HEK293 (cell line): ENCODE measurements around the gene CKAP2L.

Experiments
- CTCF ChIA-PET: fragments of 350-600 bp; formaldehyde crosslinking; extraction: SDS; loops from one replicate; lab custom pipeline; 2021; ENCODE audit warnings: antibody characterized with exemption; lab: Yijun Ruan, JAX
- POLR2A ChIA-PET: fragments of 300-600 bp; formaldehyde crosslinking; extraction: SDS; loops from one replicate; lab custom pipeline; 2020; ENCODE audit warnings: antibody characterized with exemption, inconsistent platforms; lab: Yijun Ruan, JAX
- H3K27ac ChIP-seq: fragments of 200-500 bp; sonication (Bioruptor generic); 2 replicates; pipeline ENCODE4 v1.5.1; 2014; ENCODE audit warnings: low read depth, low read length, control low read depth, inconsistent platforms; ENCODE audit errors: extremely low read depth
- H3K36me3 ChIP-seq, 2 experiments: fragments of 200-500 bp in 1 of 2; sonication (Bioruptor generic) in 1 of 2; 1 replicate in 1 of 2; 2 replicates in 1 of 2; pipeline ENCODE4 v1.5.1; 2014 to 2017; ENCODE audit warnings: inconsistent platforms in 2 of 2, low read length in 2 of 2; ENCODE audit not compliant: control insufficient read depth in 2 of 2, insufficient read depth in 1 of 2
- H3K4me1 ChIP-seq: fragments of 200-500 bp; sonication (Bioruptor generic); 2 replicates; pipeline ENCODE4 v1.5.1; 2014; ENCODE audit warnings: mild to moderate bottlenecking, low read length, inconsistent platforms; ENCODE audit not compliant: control insufficient read depth, insufficient read depth
- H3K4me3 ChIP-seq: 2 replicates; pipeline ENCODE4 v1.5.1; 2011; ENCODE audit warnings: low read depth, mild to moderate bottlenecking, control low read depth, low read length, moderate library complexity
- H3K9me3 ChIP-seq: fragments of 200-500 bp; sonication (Bioruptor generic); 2 replicates; pipeline ENCODE4 v1.5.1; 2014; ENCODE audit warnings: low read depth, low read length, inconsistent platforms; ENCODE audit not compliant: control insufficient read depth, insufficient read depth
- BCL11B ChIP-seq: fragments of 450-650 bp; formaldehyde crosslinking; IDR thresholded peaks from 2 replicates; pipeline ENCODE4 v1.5.1; 2016; ENCODE audit warnings: low read depth, missing biosample characterization, missing genetic modification characterization
- GFI1B ChIP-seq: fragments of 450-650 bp; formaldehyde crosslinking; IDR thresholded peaks from 2 replicates; pipeline ENCODE4 v1.5.1; 2016; ENCODE audit warnings: missing biosample characterization, missing genetic modification characterization
- KLF8 ChIP-seq: fragments of 450-650 bp; formaldehyde crosslinking; IDR thresholded peaks from 2 replicates; pipeline ENCODE4 v1.5.1; 2016; ENCODE audit warnings: missing biosample characterization, missing genetic modification characterization
- SALL2 ChIP-seq: fragments of 450-650 bp; formaldehyde crosslinking; IDR thresholded peaks from 2 replicates; pipeline ENCODE4 v1.5.0; 2017; ENCODE audit warnings: missing biosample characterization, mild to moderate bottlenecking, missing genetic modification characterization, borderline replicate concordance
- SCRT2 ChIP-seq: fragments of 450-650 bp; formaldehyde crosslinking; IDR thresholded peaks from 2 replicates; pipeline ENCODE4 v1.5.1; 2016; ENCODE audit warnings: missing biosample characterization, missing genetic modification characterization
- TRIM28 ChIP-seq: IDR thresholded peaks from 2 replicates; pipeline ENCODE4 v1.6.1; 2011; ENCODE audit warnings: low read length, control low read depth, borderline replicate concordance
- YY1 ChIP-seq: fragments of 450-650 bp; formaldehyde crosslinking; IDR thresholded peaks from 2 replicates; pipeline ENCODE4 v1.5.1; 2018; ENCODE audit warnings: missing biosample characterization, missing genetic modification characterization
- YY2 ChIP-seq: fragments of 450-650 bp; formaldehyde crosslinking; IDR thresholded peaks from 2 replicates; pipeline ENCODE4 v1.5.1; 2016; ENCODE audit warnings: missing biosample characterization, missing genetic modification characterization
- ZEB2 ChIP-seq: fragments of 450-650 bp; formaldehyde crosslinking; IDR thresholded peaks from 2 replicates; pipeline ENCODE4 v1.5.1; 2016; ENCODE audit warnings: missing biosample characterization, missing genetic modification characterization
- ZNF175 ChIP-seq: fragments of 450-650 bp; formaldehyde crosslinking; IDR thresholded peaks from 2 replicates; pipeline ENCODE4 v1.5.1; 2016; ENCODE audit warnings: missing biosample characterization, missing genetic modification characterization
- ZNF211 ChIP-seq: fragments of 450-650 bp; formaldehyde crosslinking; IDR thresholded peaks from 2 replicates; pipeline ENCODE4 v1.5.1; 2016; ENCODE audit warnings: low read depth, missing biosample characterization, missing genetic modification characterization
- ZNF221 ChIP-seq: fragments of 450-650 bp; formaldehyde crosslinking; IDR thresholded peaks from 2 replicates; pipeline ENCODE4 v1.5.1; 2017; ENCODE audit warnings: missing biosample characterization, missing genetic modification characterization, borderline replicate concordance
- ZNF248 ChIP-seq: fragments of 450-650 bp; formaldehyde crosslinking; IDR thresholded peaks from 2 replicates; pipeline ENCODE4 v1.5.1; 2017; ENCODE audit warnings: missing biosample characterization, missing genetic modification characterization
- ZNF302 ChIP-seq: fragments of 450-650 bp; formaldehyde crosslinking; IDR thresholded peaks from 2 replicates; pipeline ENCODE4 v1.5.1; 2016; ENCODE audit warnings: missing biosample characterization, missing genetic modification characterization, low read depth
- ZNF433 ChIP-seq: fragments of 450-650 bp; formaldehyde crosslinking; IDR thresholded peaks from 2 replicates; pipeline ENCODE4 v1.5.1; 2016; ENCODE audit warnings: missing biosample characterization, missing genetic modification characterization, low read depth
- ZNF785 ChIP-seq: fragments of 450-650 bp; formaldehyde crosslinking; IDR thresholded peaks from 2 replicates; pipeline ENCODE4 v1.5.1; 2016; ENCODE audit warnings: missing biosample characterization, missing genetic modification characterization
- ZNF830 ChIP-seq: fragments of 450-650 bp; IDR thresholded peaks from 2 replicates; pipeline ENCODE4 v1.5.0; 2018; ENCODE audit warnings: missing biosample characterization, missing genetic modification characterization, low read depth, mild to moderate bottlenecking, moderate library complexity
- TF ChIP-seq, protein P1 (sequence below): fragments of 450-650 bp; formaldehyde crosslinking; IDR thresholded peaks from 2 replicates; pipeline ENCODE4 v1.5.1; 2016; ENCODE audit warnings: missing biosample characterization, missing genetic modification characterization
- TF ChIP-seq, protein P2 (sequence below): fragments of 450-650 bp; formaldehyde crosslinking; optimal IDR thresholded peaks from 2 replicates; pipeline ENCODE3; 2016; ENCODE audit warnings: missing biosample characterization, mild to moderate bottlenecking, missing genetic modification characterization
- TF ChIP-seq, protein P3 (sequence below): fragments of 450-650 bp; formaldehyde crosslinking; IDR thresholded peaks from 2 replicates; pipeline ENCODE4 v1.5.1; 2017; ENCODE audit warnings: missing biosample characterization, missing genetic modification characterization
- TF ChIP-seq, protein P4 (sequence below): fragments of 450-650 bp; formaldehyde crosslinking; IDR thresholded peaks from 2 replicates; pipeline ENCODE4 v1.5.1; 2016; ENCODE audit warnings: missing biosample characterization, missing genetic modification characterization
- TF ChIP-seq, protein P5 (sequence below): fragments of 450-650 bp; formaldehyde crosslinking; IDR thresholded peaks from 2 replicates; pipeline ENCODE4 v1.5.1; 2016; ENCODE audit warnings: missing biosample characterization, missing genetic modification characterization
- TF ChIP-seq, protein P6 (sequence below): fragments of 450-650 bp; formaldehyde crosslinking; IDR thresholded peaks from 2 replicates; pipeline ENCODE4 v1.5.1; 2016; ENCODE audit warnings: missing biosample characterization, missing genetic modification characterization

Gene CKAP2L

DNA sequence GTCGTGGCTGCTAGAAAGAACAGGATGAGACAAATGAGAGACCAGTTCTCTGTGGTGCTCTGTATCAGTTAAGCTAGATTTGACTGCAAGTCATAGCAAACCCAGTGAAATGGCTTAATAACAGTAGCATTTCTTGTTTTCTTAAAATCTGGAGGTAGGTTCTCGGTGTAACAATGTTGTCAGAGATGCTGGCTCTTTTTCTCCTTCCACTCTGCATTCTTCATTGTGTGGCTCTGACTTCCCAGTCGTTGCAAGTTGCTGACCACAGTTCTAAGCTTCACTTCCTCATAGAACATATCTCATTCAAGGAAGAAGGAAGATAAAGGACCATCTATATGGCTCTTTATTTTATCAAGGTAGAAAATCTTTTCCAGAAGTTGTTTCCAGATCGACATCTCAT is 7.9 kb upstream of the CKAP2L start:
- CTCF ChIA-PET: interaction anchor here (0.7 kb wide), 1 partner anchor 216 kb away, joined by 3 read pairs; no protein-coding TSS in a partner anchor
- Histone ChIP-seq H3K4me3 (no peak overlapping the region), H3K9me3 (no peaks in the 10 kb centered on the region), H3K4me1 (no peaks in the 10 kb centered on the region), H3K27ac (no peak overlapping the region), H3K36me3 (no peaks in the 10 kb centered on the region)
- POLR2A ChIA-PET: no interaction called here
- TF ChIP-seq, protein P1, sequence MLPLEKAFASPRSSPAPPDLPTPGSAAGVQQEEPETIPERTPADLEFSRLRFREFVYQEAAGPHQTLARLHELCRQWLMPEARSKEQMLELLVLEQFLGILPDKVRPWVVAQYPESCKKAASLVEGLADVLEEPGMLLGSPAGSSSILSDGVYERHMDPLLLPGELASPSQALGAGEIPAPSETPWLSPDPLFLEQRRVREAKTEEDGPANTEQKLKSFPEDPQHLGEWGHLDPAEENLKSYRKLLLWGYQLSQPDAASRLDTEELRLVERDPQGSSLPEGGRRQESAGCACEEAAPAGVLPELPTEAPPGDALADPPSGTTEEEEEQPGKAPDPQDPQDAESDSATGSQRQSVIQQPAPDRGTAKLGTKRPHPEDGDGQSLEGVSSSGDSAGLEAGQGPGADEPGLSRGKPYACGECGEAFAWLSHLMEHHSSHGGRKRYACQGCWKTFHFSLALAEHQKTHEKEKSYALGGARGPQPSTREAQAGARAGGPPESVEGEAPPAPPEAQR (tag by site-specific recombination): no peak
- no peak for TF ChIP-seq ZNF175 (tag by site-specific recombination)
- no peak for TF ChIP-seq ZEB2 (tag by site-specific recombination)
- no peak for TF ChIP-seq ZNF830 (tag by site-specific recombination)
- TF ChIP-seq ZNF785: no peak
- TF ChIP-seq SALL2 (tag by site-specific recombination): no peak

DNA sequence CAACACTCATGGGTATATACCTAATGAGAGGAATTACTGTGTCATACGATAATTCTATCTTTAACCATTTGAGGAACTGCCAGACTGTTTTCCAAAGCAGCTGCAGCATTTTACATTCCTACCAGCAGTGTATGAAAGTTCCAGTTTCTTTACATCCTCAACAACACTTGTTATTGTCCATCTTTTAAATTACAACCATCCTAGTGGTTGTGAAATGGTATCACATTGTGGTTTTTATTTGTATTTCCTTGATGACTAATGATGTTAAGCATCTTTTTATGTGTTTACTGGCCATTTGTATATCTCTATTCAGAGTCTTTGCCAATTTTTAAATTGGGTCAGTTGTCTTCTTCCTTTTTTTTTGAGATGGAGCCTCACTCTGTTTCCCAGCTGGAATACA is 4.0 kb upstream of the CKAP2L start:
- TF ChIP-seq, protein P2, sequence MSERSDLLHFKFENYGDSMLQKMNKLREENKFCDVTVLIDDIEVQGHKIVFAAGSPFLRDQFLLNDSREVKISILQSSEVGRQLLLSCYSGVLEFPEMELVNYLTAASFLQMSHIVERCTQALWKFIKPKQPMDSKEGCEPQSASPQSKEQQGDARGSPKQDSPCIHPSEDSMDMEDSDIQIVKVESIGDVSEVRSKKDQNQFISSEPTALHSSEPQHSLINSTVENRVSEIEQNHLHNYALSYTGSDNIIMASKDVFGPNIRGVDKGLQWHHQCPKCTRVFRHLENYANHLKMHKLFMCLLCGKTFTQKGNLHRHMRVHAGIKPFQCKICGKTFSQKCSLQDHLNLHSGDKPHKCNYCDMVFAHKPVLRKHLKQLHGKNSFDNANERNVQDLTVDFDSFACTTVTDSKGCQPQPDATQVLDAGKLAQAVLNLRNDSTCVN (tag by site-specific recombination): no peak
- TF ChIP-seq ZNF221 (tag by site-specific recombination): no peak
- TF ChIP-seq KLF8 (tag by site-specific recombination): no peak
- no peak for TF ChIP-seq ZNF211
- no peak for TF ChIP-seq SCRT2 (tag by site-specific recombination)
- TF ChIP-seq ZNF302 (tag by site-specific recombination): no peak
- no peak for TF ChIP-seq BCL11B (tag by site-specific recombination)
- TF ChIP-seq YY1 (tag by site-specific recombination): no peak
- TF ChIP-seq, protein P3, sequence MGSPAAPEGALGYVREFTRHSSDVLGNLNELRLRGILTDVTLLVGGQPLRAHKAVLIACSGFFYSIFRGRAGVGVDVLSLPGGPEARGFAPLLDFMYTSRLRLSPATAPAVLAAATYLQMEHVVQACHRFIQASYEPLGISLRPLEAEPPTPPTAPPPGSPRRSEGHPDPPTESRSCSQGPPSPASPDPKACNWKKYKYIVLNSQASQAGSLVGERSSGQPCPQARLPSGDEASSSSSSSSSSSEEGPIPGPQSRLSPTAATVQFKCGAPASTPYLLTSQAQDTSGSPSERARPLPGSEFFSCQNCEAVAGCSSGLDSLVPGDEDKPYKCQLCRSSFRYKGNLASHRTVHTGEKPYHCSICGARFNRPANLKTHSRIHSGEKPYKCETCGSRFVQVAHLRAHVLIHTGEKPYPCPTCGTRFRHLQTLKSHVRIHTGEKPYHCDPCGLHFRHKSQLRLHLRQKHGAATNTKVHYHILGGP (tag by site-specific recombination): no peak
- TF ChIP-seq ZNF248 (tag by site-specific recombination): no peak
- TF ChIP-seq YY2 (tag by site-specific recombination): no peak
- TF ChIP-seq ZNF433 (tag by site-specific recombination): no peak
- TF ChIP-seq ZNF175 (tag by site-specific recombination): no peak
- TF ChIP-seq, protein P4, sequence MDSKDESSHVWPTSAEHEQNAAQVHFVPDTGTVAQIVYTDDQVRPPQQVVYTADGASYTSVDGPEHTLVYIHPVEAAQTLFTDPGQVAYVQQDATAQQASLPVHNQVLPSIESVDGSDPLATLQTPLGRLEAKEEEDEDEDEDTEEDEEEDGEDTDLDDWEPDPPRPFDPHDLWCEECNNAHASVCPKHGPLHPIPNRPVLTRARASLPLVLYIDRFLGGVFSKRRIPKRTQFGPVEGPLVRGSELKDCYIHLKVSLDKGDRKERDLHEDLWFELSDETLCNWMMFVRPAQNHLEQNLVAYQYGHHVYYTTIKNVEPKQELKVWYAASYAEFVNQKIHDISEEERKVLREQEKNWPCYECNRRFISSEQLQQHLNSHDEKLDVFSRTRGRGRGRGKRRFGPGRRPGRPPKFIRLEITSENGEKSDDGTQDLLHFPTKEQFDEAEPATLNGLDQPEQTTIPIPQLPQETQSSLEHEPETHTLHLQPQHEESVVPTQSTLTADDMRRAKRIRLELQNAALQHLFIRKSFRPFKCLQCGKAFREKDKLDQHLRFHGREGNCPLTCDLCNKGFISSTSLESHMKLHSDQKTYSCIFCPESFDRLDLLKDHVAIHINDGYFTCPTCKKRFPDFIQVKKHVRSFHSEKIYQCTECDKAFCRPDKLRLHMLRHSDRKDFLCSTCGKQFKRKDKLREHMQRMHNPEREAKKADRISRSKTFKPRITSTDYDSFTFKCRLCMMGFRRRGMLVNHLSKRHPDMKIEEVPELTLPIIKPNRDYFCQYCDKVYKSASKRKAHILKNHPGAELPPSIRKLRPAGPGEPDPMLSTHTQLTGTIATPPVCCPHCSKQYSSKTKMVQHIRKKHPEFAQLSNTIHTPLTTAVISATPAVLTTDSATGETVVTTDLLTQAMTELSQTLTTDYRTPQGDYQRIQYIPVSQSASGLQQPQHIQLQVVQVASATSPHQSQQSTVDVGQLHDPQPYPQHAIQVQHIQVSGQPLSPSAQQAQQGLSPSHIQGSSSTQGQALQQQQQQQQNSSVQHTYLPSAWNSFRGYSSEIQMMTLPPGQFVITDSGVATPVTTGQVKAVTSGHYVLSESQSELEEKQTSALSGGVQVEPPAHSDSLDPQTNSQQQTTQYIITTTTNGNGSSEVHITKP (tag by site-specific recombination): no peak
- TF ChIP-seq TRIM28: no peak
- TF ChIP-seq GFI1B: no peak
- TF ChIP-seq, protein P5, sequence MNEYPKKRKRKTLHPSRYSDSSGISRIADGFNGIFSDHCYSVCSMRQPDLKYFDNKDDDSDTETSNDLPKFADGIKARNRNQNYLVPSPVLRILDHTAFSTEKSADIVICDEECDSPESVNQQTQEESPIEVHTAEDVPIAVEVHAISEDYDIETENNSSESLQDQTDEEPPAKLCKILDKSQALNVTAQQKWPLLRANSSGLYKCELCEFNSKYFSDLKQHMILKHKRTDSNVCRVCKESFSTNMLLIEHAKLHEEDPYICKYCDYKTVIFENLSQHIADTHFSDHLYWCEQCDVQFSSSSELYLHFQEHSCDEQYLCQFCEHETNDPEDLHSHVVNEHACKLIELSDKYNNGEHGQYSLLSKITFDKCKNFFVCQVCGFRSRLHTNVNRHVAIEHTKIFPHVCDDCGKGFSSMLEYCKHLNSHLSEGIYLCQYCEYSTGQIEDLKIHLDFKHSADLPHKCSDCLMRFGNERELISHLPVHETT: no peak
- TF ChIP-seq, protein P6, sequence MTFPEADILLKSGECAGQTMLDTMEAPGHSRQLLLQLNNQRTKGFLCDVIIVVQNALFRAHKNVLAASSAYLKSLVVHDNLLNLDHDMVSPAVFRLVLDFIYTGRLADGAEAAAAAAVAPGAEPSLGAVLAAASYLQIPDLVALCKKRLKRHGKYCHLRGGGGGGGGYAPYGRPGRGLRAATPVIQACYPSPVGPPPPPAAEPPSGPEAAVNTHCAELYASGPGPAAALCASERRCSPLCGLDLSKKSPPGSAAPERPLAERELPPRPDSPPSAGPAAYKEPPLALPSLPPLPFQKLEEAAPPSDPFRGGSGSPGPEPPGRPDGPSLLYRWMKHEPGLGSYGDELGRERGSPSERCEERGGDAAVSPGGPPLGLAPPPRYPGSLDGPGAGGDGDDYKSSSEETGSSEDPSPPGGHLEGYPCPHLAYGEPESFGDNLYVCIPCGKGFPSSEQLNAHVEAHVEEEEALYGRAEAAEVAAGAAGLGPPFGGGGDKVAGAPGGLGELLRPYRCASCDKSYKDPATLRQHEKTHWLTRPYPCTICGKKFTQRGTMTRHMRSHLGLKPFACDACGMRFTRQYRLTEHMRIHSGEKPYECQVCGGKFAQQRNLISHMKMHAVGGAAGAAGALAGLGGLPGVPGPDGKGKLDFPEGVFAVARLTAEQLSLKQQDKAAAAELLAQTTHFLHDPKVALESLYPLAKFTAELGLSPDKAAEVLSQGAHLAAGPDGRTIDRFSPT: no peak
- Histone ChIP-seq H3K4me1 (0 out of 2 replicates have a peak, but pooled peaks cover 3% of the 10 kb centered on the region), H3K4me3 (no peak overlapping the region), H3K27ac (no peak overlapping the region), H3K36me3 (no peaks in the 10 kb centered on the region), H3K9me3 (no peaks in the 10 kb centered on the region)
- CTCF ChIA-PET: interaction anchor here (1.0 to 2.6 kb wide), 2 partner anchors 13 to 173 kb away, joined by 3 to 7 read pairs; no protein-coding TSS in a partner anchor
- POLR2A ChIA-PET: no interaction called here
